ENCODE results near the gene RAMP2. TPM values are rescaled to one million over a fixed set of nuclear protein-coding genes. Genes with fewer than 3 reads are reported as not detected.

RAMP2 gene
- total and polyA plus RNA-seq, 2 of the 13 experiments (the other 11 are each of a cell fraction or from before 2014, with no cell fraction given): 1.4 to 5.2 TPM

DNA sequence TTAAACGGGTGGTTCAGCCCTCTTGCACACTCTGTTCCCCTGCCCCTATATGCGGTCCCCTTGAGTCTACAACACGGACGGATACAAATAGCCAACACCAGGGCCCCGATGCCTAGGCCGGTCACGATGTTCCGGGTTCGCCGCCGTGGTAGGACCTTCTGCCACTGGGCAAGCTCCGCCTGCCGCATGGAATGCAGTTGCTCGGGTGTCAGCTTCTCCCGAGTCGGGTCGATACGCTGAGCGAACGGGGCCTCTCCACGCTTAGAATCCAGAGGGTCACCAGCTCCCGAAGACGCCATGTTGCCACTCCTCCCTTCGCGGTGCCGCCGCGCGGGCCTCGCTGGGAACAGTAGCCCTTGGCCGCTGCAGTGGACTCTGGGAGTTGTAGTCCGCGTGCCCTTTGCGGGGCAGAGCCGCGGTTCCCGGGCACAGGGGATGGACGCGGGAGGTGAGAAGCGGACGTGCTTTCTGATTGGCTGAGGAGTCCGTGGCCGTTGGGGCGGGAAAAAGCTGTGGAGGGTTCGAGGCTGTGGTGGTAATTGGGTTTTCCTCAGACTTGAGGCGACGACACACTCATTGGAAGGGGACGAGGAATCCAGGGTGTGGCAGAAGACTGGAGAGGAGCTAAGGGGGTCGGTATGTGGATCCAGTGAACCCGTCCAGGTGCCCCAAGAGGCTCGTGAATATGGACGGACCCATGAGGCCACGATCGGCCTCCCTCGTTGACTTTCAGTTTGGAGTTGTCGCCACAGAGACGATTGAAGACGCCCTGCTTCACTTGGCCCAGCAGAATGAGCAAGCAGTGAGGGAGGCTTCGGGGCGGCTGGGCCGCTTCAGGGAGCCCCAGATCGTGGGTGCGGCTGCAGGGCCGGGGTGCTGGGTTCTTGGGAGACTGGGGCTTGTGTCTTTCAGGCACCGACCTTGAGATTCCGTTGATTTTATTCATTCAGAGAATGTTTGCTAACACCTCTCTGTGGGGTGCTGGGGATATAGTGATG is 37.7 kb downstream of the RAMP2 start, which contains the start of the genes CNTD1 and COA3 (continued):
- TF ChIP-seq U2AF1 (optimal IDR thresholded peaks at IDR 0.05; ENCODE audit: low read depth, low read length): no peak
- TF ChIP-seq RARG (CRISPR knock-in tag; IDR thresholded peaks at IDR 0.05; ENCODE audit: low read depth): no peak
- TF ChIP-seq, protein P1, sequence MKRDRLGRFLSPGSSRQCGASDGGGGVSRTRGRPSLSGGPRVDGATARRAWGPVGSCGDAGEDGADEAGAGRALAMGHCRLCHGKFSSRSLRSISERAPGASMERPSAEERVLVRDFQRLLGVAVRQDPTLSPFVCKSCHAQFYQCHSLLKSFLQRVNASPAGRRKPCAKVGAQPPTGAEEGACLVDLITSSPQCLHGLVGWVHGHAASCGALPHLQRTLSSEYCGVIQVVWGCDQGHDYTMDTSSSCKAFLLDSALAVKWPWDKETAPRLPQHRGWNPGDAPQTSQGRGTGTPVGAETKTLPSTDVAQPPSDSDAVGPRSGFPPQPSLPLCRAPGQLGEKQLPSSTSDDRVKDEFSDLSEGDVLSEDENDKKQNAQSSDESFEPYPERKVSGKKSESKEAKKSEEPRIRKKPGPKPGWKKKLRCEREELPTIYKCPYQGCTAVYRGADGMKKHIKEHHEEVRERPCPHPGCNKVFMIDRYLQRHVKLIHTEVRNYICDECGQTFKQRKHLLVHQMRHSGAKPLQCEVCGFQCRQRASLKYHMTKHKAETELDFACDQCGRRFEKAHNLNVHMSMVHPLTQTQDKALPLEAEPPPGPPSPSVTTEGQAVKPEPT (CRISPR knock-in tag; IDR thresholded peaks at IDR 0.05; ENCODE audit: low read depth): peak; percentile 96
- no peak for TF ChIP-seq MATR3 (CRISPR knock-in tag; IDR thresholded peaks at IDR 0.05)
- TF ChIP-seq, protein P2, sequence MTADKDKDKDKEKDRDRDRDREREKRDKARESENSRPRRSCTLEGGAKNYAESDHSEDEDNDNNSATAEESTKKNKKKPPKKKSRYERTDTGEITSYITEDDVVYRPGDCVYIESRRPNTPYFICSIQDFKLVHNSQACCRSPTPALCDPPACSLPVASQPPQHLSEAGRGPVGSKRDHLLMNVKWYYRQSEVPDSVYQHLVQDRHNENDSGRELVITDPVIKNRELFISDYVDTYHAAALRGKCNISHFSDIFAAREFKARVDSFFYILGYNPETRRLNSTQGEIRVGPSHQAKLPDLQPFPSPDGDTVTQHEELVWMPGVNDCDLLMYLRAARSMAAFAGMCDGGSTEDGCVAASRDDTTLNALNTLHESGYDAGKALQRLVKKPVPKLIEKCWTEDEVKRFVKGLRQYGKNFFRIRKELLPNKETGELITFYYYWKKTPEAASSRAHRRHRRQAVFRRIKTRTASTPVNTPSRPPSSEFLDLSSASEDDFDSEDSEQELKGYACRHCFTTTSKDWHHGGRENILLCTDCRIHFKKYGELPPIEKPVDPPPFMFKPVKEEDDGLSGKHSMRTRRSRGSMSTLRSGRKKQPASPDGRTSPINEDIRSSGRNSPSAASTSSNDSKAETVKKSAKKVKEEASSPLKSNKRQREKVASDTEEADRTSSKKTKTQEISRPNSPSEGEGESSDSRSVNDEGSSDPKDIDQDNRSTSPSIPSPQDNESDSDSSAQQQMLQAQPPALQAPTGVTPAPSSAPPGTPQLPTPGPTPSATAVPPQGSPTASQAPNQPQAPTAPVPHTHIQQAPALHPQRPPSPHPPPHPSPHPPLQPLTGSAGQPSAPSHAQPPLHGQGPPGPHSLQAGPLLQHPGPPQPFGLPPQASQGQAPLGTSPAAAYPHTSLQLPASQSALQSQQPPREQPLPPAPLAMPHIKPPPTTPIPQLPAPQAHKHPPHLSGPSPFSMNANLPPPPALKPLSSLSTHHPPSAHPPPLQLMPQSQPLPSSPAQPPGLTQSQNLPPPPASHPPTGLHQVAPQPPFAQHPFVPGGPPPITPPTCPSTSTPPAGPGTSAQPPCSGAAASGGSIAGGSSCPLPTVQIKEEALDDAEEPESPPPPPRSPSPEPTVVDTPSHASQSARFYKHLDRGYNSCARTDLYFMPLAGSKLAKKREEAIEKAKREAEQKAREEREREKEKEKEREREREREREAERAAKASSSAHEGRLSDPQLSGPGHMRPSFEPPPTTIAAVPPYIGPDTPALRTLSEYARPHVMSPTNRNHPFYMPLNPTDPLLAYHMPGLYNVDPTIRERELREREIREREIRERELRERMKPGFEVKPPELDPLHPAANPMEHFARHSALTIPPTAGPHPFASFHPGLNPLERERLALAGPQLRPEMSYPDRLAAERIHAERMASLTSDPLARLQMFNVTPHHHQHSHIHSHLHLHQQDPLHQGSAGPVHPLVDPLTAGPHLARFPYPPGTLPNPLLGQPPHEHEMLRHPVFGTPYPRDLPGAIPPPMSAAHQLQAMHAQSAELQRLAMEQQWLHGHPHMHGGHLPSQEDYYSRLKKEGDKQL (CRISPR knock-in tag; IDR thresholded peaks at IDR 0.05; ENCODE audit: low read depth): peak; percentile 18; the same call in 1 of the 2 replicates
- TF ChIP-seq, protein P3, sequence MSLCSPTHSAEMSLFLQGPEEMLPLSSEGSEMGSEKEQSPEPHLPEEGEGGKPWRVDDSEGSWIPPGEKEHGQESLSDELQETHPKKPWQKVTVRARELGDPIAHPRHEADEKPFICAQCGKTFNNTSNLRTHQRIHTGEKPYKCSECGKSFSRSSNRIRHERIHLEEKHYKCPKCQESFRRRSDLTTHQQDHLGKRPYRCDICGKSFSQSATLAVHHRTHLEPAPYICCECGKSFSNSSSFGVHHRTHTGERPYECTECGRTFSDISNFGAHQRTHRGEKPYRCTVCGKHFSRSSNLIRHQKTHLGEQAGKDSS (CRISPR knock-in tag; IDR thresholded peaks at IDR 0.05; ENCODE audit: borderline replicate concordance, low read depth): no peak; the same call in 1 of the 2 replicates
- TF ChIP-seq KDM5A (IDR thresholded peaks at IDR 0.05; ENCODE audit: borderline replicate concordance, low read length): peak; percentile 81; the same call in 1 of the 2 replicates
- peak; percentile 89 for TF ChIP-seq ZNF501 (CRISPR knock-in tag; IDR thresholded peaks at IDR 0.05)
- no peak for TF ChIP-seq ZNF496 (CRISPR knock-in tag; IDR thresholded peaks at IDR 0.05; ENCODE audit: insufficient replicate concordance)
- TF ChIP-seq SALL2 (CRISPR knock-in tag; IDR thresholded peaks at IDR 0.05): peak; percentile 88
- TF ChIP-seq RFX1 (IDR thresholded peaks at IDR 0.05): no peak
- TF ChIP-seq, protein P4, sequence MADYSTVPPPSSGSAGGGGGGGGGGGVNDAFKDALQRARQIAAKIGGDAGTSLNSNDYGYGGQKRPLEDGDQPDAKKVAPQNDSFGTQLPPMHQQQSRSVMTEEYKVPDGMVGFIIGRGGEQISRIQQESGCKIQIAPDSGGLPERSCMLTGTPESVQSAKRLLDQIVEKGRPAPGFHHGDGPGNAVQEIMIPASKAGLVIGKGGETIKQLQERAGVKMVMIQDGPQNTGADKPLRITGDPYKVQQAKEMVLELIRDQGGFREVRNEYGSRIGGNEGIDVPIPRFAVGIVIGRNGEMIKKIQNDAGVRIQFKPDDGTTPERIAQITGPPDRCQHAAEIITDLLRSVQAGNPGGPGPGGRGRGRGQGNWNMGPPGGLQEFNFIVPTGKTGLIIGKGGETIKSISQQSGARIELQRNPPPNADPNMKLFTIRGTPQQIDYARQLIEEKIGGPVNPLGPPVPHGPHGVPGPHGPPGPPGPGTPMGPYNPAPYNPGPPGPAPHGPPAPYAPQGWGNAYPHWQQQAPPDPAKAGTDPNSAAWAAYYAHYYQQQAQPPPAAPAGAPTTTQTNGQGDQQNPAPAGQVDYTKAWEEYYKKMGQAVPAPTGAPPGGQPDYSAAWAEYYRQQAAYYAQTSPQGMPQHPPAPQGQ (CRISPR knock-in tag; IDR thresholded peaks at IDR 0.05; ENCODE audit: borderline replicate concordance): peak; percentile 92
- 0 out of 2 replicates have a peak, but pooled peaks have one; percentile 37 for TF ChIP-seq CENPT (CRISPR knock-in tag; IDR thresholded peaks at IDR 0.05; ENCODE audit: low read depth)
- TF ChIP-seq ZNF672 (CRISPR knock-in tag; IDR thresholded peaks at IDR 0.05): no peak; the same call in 1 of the 2 replicates
- TF ChIP-seq, protein P5, sequence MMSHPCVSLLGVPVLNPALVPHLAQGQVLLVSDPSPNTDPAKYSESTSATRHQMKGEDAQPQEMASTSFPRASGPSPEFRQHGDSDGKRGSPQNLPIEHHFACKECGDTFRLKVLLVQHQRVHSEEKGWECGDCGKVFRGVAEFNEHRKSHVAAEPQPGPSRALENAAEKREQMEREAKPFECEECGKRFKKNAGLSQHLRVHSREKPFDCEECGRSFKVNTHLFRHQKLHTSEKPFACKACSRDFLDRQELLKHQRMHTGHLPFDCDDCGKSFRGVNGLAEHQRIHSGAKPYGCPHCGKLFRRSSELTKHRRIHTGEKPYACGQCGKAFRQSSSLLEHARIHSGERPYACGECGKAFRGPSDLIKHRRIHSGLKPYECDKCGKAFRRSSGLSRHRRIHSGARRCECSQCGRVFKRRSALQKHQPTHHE (CRISPR knock-in tag; IDR thresholded peaks at IDR 0.05; ENCODE audit: borderline replicate concordance): peak; percentile 98
